Measurements from ENCODE around the gene DTL.

The DTL gene

GRCh38 chr1:212037900-212038299 is 2.4 kb downstream of the DTL start:
- no peak for DNase-seq

- no peak for DNase-seq
Observed at GRCh38 chr1:212039622-212040021, 4.1 kb downstream of the DTL start.

- DNase-seq = no peak
Observed at GRCh38 chr1:212040629-212041412, 5.3 kb downstream of the DTL start.

- no peak for DNase-seq
Observed at GRCh38 chr1:212042436-212042835, 6.9 kb downstream of the DTL start.

DNA sequence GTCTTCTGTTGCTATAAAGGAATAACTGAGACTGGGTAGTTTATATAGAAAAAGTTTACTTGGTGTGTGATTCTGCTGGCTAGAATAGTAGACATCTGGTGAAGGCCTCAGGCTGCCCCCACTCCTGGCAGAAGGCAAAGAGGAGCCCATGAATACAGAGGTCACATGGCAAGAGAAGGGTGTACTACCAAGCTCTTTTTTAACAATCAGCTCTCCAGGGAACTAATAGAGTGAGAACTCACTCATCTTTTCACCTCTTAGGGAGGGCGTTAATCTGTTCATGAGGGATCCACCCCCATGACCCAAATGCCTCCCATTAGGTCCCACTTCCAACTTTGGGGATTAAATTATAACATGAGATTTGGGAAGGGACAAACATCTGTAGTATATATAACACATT is 9.3 kb downstream of the DTL start:
- DNase-seq = no peak

DNA sequence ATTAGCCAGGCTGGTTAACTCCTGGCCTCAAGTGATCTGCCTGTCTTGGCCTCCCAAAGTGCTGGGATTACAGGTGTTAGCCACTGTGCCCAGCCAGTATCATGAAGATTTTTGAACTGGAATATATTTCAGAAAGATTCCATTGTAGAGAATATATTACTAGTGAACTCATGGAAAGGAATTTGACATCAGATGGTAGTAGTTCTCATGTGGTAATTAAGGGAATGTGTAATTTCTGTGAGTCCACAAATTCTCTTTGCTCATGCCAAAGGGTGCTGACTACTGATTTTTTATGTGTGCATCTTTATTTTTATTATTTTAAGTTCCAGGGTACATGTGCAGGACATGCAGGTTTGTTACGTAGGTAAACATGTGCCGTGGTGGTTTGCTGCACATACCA is 10.4 kb downstream of the DTL start:
- no peak for DNase-seq

DNA sequence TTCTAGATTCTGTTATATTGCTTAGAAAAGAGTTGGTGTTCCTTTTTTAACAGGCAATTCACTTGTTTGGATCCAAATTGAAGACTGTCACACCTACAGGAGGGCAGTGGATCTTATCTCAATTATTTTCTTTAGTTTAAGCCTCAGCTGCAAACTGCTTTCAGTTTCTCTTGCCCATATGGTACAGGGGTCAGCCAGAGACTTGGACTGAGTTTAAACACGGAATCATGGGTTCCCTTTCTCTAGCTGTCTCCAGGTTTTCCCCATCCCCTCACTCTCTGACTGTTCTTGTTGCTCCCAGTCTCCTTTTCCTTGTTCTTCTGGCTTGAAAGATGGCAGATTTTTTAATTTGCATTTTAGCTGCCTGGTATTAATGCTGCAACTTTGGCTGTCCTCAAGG is 18.4 kb downstream of the DTL start:
- no peak for DNase-seq

- no peak for DNase-seq
Observed at GRCh38 chr1:212055333-212055732, 19.8 kb downstream of the DTL start.

DNA sequence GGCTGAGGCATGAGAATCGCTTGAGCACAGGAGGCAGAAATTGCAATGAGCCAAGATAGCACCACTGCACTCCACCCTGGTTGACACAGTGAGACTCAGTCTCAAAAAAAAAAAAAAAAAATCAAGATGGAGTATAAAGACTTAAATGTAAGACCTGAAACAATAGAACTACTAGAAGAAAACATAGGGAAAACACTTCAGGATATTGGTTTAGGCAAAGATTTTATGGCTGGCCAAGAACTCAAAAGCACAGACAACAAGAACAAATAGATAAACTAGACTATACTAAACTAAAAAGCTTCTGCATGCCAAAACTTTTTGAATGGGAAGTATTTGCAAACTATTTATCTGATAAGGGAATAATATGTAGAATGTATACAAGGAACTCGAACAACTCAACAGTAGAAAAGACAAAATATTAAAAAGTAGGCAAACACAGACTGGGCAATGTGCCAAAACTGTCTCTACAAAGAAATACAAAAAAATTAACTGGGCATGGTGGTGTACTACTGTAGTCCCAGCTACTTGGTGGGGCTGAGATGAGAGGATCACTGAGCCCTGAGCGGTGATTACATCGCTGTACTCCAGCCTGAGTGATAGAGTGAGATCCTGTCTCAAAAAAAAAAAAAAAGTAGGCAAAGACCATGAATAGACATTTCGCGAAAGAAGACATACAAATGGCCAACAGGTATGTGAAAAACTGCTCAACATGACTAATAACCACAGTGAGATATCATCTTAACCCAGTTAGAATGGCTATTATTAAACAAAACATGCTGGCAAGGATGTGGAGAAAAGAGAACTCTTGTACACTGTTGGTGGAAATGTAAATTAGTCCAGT is 25.3 kb downstream of the DTL start:
- no peak for DNase-seq

DNA sequence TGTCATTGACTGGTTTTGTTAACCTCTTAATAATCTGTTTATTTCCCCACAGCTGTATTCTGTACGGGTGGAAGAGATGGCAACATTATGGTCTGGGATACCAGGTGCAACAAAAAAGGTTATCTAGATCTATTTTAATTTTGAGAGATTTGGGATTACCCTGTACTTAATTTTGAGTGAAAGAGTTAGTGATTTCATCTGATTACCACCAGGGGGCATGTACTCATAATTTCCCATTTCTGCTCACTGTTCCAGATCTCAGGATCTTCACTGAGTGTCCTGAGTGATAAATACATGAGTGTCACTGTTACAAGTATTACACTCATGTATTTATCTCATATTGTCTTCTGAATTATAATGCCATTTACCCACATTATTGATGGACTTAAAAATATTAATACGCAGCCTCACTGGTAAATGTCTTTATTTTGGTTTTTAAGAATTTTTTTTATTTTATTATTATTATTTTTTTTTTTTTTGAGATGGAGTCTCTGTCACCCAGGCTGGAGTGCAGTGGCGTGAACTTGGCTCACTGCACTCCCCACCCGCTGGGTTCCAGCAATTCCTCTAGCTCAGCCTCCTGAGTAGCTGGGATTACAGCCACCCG is 27.4 kb downstream of the DTL start:
- peak; percentile 11 for DNase-seq

DNA sequence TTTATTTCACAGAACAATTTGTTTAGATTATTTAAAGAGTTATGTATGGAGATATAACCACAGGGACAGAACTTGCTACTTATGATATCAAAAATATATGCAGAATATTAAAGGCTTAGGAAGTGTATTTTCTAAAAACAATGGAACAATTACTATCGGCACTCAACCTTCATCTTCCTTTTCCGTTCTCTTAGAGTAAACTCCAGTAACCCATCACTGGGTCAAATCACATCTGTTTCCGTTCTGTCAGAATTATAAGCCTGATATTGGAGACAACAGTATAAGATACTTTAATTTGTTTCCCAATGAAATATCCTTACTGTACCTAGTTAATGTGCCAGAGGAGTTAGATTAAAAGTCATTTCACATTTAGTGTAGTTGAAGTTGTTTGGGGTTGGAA is 32.2 kb downstream of the DTL start:
- no peak for DNase-seq

DNA sequence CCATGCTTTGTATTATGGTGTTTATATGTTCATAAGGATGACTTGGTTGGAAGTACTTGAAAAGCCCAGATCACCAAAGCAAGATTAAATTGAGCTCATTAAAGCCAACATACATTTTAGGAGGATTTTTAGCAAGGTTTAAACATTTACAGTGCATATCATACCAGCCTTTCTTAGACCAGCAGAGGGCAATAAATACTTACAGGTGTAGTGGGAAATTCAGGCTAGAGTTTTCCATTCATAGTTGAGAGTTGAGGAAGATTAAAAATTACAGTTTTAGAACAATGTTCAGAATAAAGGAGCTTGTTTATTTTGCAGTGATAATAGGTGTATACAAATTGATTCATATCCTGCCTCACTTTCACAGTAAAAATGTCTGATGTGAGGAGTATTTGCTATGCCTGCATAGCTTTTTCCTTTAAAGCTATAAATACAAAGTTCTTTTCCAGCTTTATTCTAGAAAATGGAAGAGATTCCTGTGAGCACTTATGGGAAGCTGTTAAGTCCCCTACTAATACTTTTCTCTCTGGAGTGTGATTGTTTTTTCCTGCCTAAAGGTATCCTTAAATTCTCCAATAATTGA is 35.3 kb downstream of the DTL start:
- peak; percentile 25 for DNase-seq

DNA sequence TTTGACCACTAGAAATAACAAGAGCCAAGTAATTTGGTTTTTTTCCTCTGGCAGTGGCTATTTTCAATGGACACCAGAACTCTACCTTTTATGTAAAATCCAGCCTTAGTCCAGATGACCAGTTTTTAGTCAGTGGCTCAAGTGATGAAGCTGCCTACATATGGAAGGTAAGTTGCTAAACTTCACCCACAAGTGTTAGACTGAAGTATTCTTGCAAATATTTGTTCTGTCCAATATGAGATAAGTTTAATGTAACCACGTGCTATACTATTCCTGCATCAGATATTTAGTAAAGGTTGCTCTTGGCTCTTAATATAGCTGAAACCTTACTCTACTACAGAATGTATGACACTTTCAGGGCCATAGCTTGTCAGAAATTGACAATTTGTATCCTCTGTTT is 36.5 kb downstream of the DTL start:
- DNase-seq = no peak

GRCh38 chr1:212073490-212073889 is 37.9 kb downstream of the DTL start:
- DNase-seq = no peak

DNA sequence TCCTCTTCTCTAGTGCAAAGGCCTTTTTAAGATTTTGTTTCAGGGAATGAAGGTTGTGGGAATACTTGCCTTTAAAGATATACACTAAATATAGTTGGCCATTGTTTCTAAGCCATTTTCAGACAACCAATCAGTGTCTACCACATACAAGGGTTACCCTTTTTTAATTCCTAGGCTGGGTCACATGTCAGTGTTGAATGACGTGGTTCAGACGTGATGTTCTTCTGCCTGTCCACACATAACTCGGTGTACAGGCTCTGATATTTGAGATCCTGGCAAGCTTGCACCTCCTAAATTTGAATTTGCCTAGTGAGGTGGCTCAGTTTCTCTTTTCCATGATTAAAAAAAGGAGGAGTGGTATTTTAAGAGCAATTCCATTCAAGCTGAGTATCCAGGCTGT is 38.8 kb downstream of the DTL start:
- no peak for DNase-seq

GRCh38 chr1:212074856-212075255 is 39.3 kb downstream of the DTL start:
- DNase-seq = no peak

DNA sequence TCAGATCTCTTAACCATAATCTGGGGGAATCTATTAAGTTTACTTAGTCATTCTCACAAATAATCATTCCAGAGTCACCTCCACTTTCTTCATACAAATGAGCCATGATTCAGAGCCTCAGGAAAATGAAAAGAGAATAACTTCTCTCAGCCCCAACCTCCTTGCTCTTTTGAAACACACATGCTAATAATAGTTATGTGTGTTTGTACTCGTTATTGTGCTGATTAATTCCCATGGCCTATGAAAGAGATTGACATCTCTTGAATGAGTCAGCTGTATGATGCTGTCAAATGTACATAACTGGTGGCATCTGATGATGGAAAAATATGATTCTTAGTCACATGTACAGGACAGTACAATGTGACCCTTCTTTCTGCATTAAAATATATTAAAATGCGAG is 41.5 kb downstream of the DTL start:
- no peak for DNase-seq

DNA sequence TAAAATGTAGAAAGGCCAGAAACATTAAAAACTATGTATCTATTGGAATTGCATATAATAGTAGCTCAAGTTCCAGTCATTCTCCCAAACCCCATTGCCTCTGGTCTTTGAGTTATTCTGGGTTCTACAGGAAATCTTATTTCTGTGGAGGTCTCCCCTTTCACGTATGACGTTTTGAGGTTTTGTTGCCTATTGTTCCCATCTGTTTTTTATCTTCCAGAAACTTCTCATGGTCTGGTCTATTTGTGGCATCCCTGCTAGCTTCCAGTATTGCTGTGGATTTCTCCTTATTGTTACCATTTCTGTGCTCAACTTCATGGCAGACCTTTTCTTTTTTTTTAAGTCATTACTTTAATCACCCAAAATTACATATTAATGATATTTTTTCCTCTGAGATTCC is 43.3 kb downstream of the DTL start:
- no peak for DNase-seq

DNA sequence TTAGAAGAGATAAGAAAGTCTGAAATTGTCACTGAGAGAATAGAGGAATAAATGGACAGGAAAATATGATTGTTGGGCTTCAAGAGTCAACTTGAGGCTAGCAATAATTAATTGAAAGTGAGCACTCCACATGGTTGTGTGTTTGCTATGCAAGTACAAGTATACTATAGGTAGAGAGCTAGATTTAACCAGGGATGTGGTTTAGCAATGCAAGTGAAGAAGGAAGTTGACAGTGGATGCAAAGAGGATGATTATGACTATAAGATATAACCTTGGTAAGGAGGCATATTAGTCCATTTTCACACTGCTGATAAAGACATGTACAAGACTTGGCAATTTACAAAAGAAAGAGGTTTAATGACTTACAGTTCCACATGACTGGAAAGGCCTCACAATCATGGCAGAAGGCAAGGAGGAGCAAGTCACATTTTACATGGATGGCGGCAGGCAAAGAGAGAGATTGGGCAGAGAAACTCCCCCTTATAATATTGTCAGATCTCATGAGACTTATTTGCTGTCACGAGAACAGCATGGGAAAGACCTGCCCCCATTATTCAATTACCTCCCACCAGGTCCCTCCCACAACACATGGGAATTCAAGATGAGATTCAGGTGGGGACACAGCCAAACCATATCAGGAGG is 47.3 kb downstream of the DTL start:
- no peak for DNase-seq

DNA sequence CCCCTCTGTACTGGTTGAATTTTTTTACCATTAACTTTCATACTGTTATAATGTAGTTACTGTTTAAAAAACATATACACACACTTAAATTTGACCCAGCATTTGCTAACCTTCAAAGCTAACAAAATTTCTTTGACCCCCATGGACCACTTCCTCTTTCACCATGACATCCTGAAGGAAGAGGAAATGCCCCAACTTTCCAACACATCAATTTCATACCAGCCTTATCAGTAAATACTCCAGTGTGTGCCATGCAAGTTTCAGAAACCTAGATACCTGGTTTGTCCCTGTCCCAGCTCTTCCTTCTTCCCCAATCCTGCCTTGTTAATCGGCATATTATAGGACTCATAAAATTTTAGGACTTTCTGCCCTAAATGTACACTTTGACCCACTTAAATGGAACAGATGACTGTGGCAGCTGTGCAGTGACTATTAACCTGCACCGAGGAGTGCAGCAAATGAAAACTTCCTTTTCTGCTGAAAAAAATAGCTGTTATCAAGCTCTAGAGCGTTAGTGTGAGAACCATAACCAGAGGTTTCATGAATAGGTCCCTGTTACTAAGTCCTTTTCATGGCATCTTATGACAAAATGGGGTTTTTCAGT is 54.1 kb downstream of the DTL start:
- no peak for DNase-seq

- DNase-seq = no peak
Observed at GRCh38 chr1:212091438-212092121, 56.0 kb downstream of the DTL start.

- no peak for DNase-seq
Observed at GRCh38 chr1:212097360-212097759, 61.8 kb downstream of the DTL start.

Measured in DMS153 (cell line).